GM23248 (cell line): Measurements from ENCODE around the gene PLA2G4F. TPM values are rescaled to one million over a fixed set of nuclear protein-coding genes. Genes with fewer than 3 reads are reported as not detected.

Experiments used
- DNase-seq: peaks from one replicate; pipeline ENCODE4 v3.0.0-alpha.2; 2015
- H2AFZ ChIP-seq: fragments of 200-600 bp; sonication (generic); 2 replicates; pipeline ENCODE4 v1.6.1; 2016; ENCODE audit warnings: antibody characterized with exemption
- H3F3A ChIP-seq: fragments of 200-600 bp; sonication (generic); 2 replicates; pipeline ENCODE4 v1.6.1; 2016; ENCODE audit warnings: mild to moderate bottlenecking, antibody characterized with exemption, mixed run types; ENCODE audit not compliant: insufficient read depth
- H3K27ac ChIP-seq: fragments of 200-600 bp; sonication (generic); 2 replicates; pipeline ENCODE4 v1.5.1; 2016; ENCODE audit warnings: mild to moderate bottlenecking
- H3K27me3 ChIP-seq: fragments of 200-600 bp; sonication (generic); replicated peaks from 2 replicates; pipeline ENCODE4 v1.6.1; 2016; ENCODE audit warnings: mild to moderate bottlenecking; ENCODE audit not compliant: insufficient read depth
- H3K36me3 ChIP-seq: fragments of 200-600 bp; sonication (generic); 2 replicates; pipeline ENCODE4 v1.6.1; 2016; ENCODE audit warnings: low read depth, mild to moderate bottlenecking
- H3K4me1 ChIP-seq: fragments of 200-600 bp; sonication (generic); 2 replicates; pipeline ENCODE4 v1.6.1; 2016; ENCODE audit warnings: mild to moderate bottlenecking; ENCODE audit not compliant: insufficient read depth
- H3K4me2 ChIP-seq: fragments of 200-600 bp; sonication (generic); one replicate; pipeline ENCODE4 v1.6.1; 2016; ENCODE audit warnings: mild to moderate bottlenecking; ENCODE audit not compliant: unreplicated experiment
- H3K4me3 ChIP-seq: fragments of 200-600 bp; sonication (generic); 2 replicates; pipeline ENCODE4 v1.5.1; 2016; ENCODE audit warnings: mild to moderate bottlenecking
- H3K79me2 ChIP-seq: fragments of 200-600 bp; sonication (generic); 2 replicates; pipeline ENCODE4 v1.6.1; 2016; ENCODE audit warnings: mild to moderate bottlenecking; ENCODE audit not compliant: insufficient read depth
- H3K9ac ChIP-seq: fragments of 200-600 bp; sonication (generic); 2 replicates; pipeline ENCODE4 v1.6.1; 2016; ENCODE audit warnings: mild to moderate bottlenecking
- H3K9me2 ChIP-seq: fragments of 200-600 bp; sonication (generic); 2 replicates; pipeline ENCODE4 v1.6.1; 2016; ENCODE audit warnings: mixed run types, mild to moderate bottlenecking, moderate library complexity; ENCODE audit not compliant: insufficient read depth
- H3K9me3 ChIP-seq: fragments of 200-600 bp; sonication (generic); one replicate; pipeline ENCODE4 v1.6.1; 2017; ENCODE audit warnings: low read depth
- H4K20me1 ChIP-seq: fragments of 200-600 bp; sonication (generic); 2 replicates; pipeline ENCODE4 v1.6.0; 2016; ENCODE audit not compliant: insufficient read depth
- EZH2 ChIP-seq: fragments of 200-600 bp; sonication (generic); IDR thresholded peaks from 2 replicates; pipeline ENCODE4 v1.6.1; 2018; ENCODE audit warnings: antibody characterized with exemption, mild to moderate bottlenecking; ENCODE audit not compliant: insufficient read depth, poor library complexity, severe bottlenecking
- EZH2phosphoT487 ChIP-seq: fragments of 200-600 bp; sonication (generic); IDR thresholded peaks from 2 replicates; pipeline ENCODE4 v1.6.1; 2018; ENCODE audit warnings: antibody characterized with exemption, moderate library complexity, mild to moderate bottlenecking, low read depth; ENCODE audit not compliant: insufficient read depth
- WGBS, 2 experiments: methylation state at CpG; one replicate each; pipeline ENCODE4 v1.1.6; 2015 to 2017; ENCODE audit warnings: low lambda C conversion rate in 2 of 2, low coverage in 1 of 2; ENCODE audit errors: missing lambda C conversion rate in 2 of 2; 5-methylcytosine and 5-hydroxymethylcytosine counted together
- in situ Hi-C: fragments of 300-500 bp; cut with MboI; formaldehyde crosslinking; loops from 2 replicates; pipeline ENCODE4 v1.15.0; 2020
- polyA plus RNA-seq: library from polyadenylated mRNA; unstranded; fragments of >200 nt; fragmentation: Nextera tagmentation; extraction: Ambion mirVana; gene quantifications from 2 replicates; pipeline ENCODE4 v1.2.1, GENCODE V29; 2016
- total RNA-seq: library from RNA; depleted of rRNA; stranded (reverse); fragments of >200 nt; shearing (Covaris generic); gene quantifications from 2 replicates; pipeline ENCODE4 v1.2.3, GENCODE V29; 2014

PLA2G4F gene
- total and polyA plus RNA-seq, 2 experiments from 2014 or later, result not detected

- Histone ChIP-seq H3K36me3 (no peaks in the 10 kb centered on the region), H3K4me3 (no peak overlapping the region), H3K9me2 (no peaks in the 10 kb centered on the region), H3K4me1 (no peaks in the 10 kb centered on the region), H3K27me3 (peaks cover 57% of the 10 kb centered on the region), H3K9me3 (no peaks in the 10 kb centered on the region), H3F3A (no peaks in the 10 kb centered on the region), H3K4me2 (no peak overlapping the region), H2AFZ (no peak overlapping the region), H3K9ac (no peak overlapping the region), H4K20me1 (no peaks in the 10 kb centered on the region), H3K79me2 (no peaks in the 10 kb centered on the region), H3K27ac (no peak overlapping the region)
- in situ Hi-C loops, result no loop called here
- no peak for TF ChIP-seq EZH2phosphoT487
- no peak for DNase-seq
- WGBS, 2 experiments, result 0 to 50% methylated on average over 1 to 2 of the region's 2 CpGs
Observed at GRCh38 chr15:42121682-42122081, 34.8 kb downstream of the PLA2G4F start.

- peaks cover 57% of the 10 kb centered on the region for H3K27me3 ChIP-seq
- no peak overlapping the region for H2AFZ ChIP-seq
- no peak overlapping the region for H3K27ac ChIP-seq
- H3F3A ChIP-seq, result no peaks in the 10 kb centered on the region
- no peak overlapping the region for H3K4me3 ChIP-seq
- no peak overlapping the region for H3K9ac ChIP-seq
- 67 to 77% methylated on average over 6 of the region's 6 CpGs for WGBS, 2 experiments
- H3K4me2 ChIP-seq, result no peak overlapping the region
- H3K36me3 ChIP-seq, result no peaks in the 10 kb centered on the region
- no peaks in the 10 kb centered on the region for H3K9me3 ChIP-seq
- no peaks in the 10 kb centered on the region for H3K9me2 ChIP-seq
- TF ChIP-seq EZH2phosphoT487 (no peak), EZH2 (no peak)
- H3K79me2 ChIP-seq, result no peaks in the 10 kb centered on the region
- DNase-seq, result no peak
- H3K4me1 ChIP-seq, result no peaks in the 10 kb centered on the region
- H4K20me1 ChIP-seq, result no peaks in the 10 kb centered on the region
- in situ Hi-C loops, result no loop called here
Observed at GRCh38 chr15:42121021-42121420, 35.4 kb downstream of the PLA2G4F start.

GRCh38 chr15:42120285-42120684 lies 36.2 kb downstream of the PLA2G4F start:
- no peak for DNase-seq
- WGBS, 2 experiments, result 74 to 75% methylated on average over 1 of the region's 1 CpG
- Histone ChIP-seq H3K9me3 (no peaks in the 10 kb centered on the region), H3K36me3 (no peaks in the 10 kb centered on the region), H3K4me1 (no peaks in the 10 kb centered on the region), H4K20me1 (no peaks in the 10 kb centered on the region), H3K4me3 (no peak overlapping the region), H3K27me3 (peaks cover 57% of the 10 kb centered on the region), H3K4me2 (no peak overlapping the region), H3K79me2 (no peaks in the 10 kb centered on the region), H3K27ac (no peak overlapping the region), H3K9me2 (no peaks in the 10 kb centered on the region), H3K9ac (no peak overlapping the region), H3F3A (no peaks in the 10 kb centered on the region), H2AFZ (no peak overlapping the region)
- in situ Hi-C loops, result no loop called here
- TF ChIP-seq EZH2phosphoT487 (no peak), EZH2 (no peak)

GRCh38 chr15:42119446-42119760 lies 37.0 kb downstream of the PLA2G4F start:
- DNase-seq, result no peak
- H3K4me3 ChIP-seq, result no peak overlapping the region
- no peaks in the 10 kb centered on the region for H3K79me2 ChIP-seq
- no peak overlapping the region for H3K27ac ChIP-seq
- H3F3A ChIP-seq, result no peaks in the 10 kb centered on the region
- H3K27me3 ChIP-seq, result peaks cover 57% of the 10 kb centered on the region
- no peaks in the 10 kb centered on the region for H3K36me3 ChIP-seq
- H3K4me1 ChIP-seq, result no peaks in the 10 kb centered on the region
- TF ChIP-seq EZH2, result no peak
- no peak for TF ChIP-seq EZH2phosphoT487
- in situ Hi-C loops, result no loop called here
- H3K9me2 ChIP-seq, result no peaks in the 10 kb centered on the region
- no peak overlapping the region for H3K9ac ChIP-seq
- 29 to 34% methylated on average over 5 of the region's 5 CpGs for WGBS, 2 experiments
- no peak overlapping the region for H2AFZ ChIP-seq
- no peak overlapping the region for H3K4me2 ChIP-seq
- H3K9me3 ChIP-seq, result no peaks in the 10 kb centered on the region
- H4K20me1 ChIP-seq, result no peaks in the 10 kb centered on the region

GRCh38 chr15:42118650-42119445 lies 37.6 kb downstream of the PLA2G4F start:
- Histone ChIP-seq H3K79me2 (no peaks in the 10 kb centered on the region), H3F3A (no peaks in the 10 kb centered on the region), H3K27ac (no peak overlapping the region), H3K4me2 (no peak overlapping the region), H3K4me3 (no peak overlapping the region), H3K27me3 (peaks cover 55% of the 10 kb centered on the region), H3K36me3 (no peaks in the 10 kb centered on the region), H3K9ac (no peak overlapping the region), H3K4me1 (no peaks in the 10 kb centered on the region), H3K9me3 (no peaks in the 10 kb centered on the region), H3K9me2 (no peaks in the 10 kb centered on the region), H4K20me1 (no peaks in the 10 kb centered on the region), H2AFZ (no peak overlapping the region)
- DNase-seq, result peak; percentile 12
- WGBS, 2 experiments, result 25 to 26% methylated on average over 10 of the region's 10 CpGs
- in situ Hi-C loops, result no loop called here
- TF ChIP-seq EZH2, result no peak
- TF ChIP-seq EZH2phosphoT487, result no peak
